K562 treated with DMSO at 1 percent for 4 hours (cell line): ENCODE data around the gene PDIA4. TPM values are rescaled to one million over a fixed set of nuclear protein-coding genes. Genes with fewer than 3 reads are reported as not detected.

Source experiments
- total RNA-seq: library from RNA; unstranded; fragments of 300-600 nt; gene quantifications from 2 replicates; pipeline ENCODE4 v1.2.3, GENCODE V29; 2022; ENCODE audit not compliant: insufficient read depth

PDIA4 gene
- total RNA-seq: 185 and 186 TPM in 2 replicates

GRCh38 chr7:149028346-149029109 is at the start of gene PDIA4:
Gene PDIA4, minus strand, starts transcription at chr7:149028505. Its CDS starts 97 bp downstream, at chr7:149028408.

Other genes with a start within 250 kb of the PDIA4 start
- gene EZH2, start 144.2 kb downstream of the PDIA4 start, total RNA-seq: 46.6 and 65.5 TPM in 2 replicates
- 2.6 and 3.4 TPM in 2 replicates for gene ZNF786, start 62.2 kb upstream of the PDIA4 start, total RNA-seq
- 2.9 and 3.8 TPM in 2 replicates for gene ZNF425, start 97.8 kb upstream of the PDIA4 start, total RNA-seq
- gene ZNF398, start 118.9 kb upstream of the PDIA4 start, total RNA-seq: 9.3 and 12.9 TPM in 2 replicates
- gene ZNF282, start 167.0 kb upstream of the PDIA4 start, total RNA-seq: 33.0 TPM in 2 replicates
- 13.1 and 19.0 TPM in 2 replicates for gene ZNF212, start 211.1 kb upstream of the PDIA4 start, total RNA-seq
- gene ZNF783, start 233.7 kb upstream of the PDIA4 start, total RNA-seq: 2.6 and 4.1 TPM in 2 replicates